Measurements from ENCODE around the gene TSHZ1. TPM values are rescaled to one million over a fixed set of nuclear protein-coding genes. Genes with fewer than 3 reads are reported as not detected.

TSHZ1 gene
- total RNA-seq, 1 donor from 2014 or later: 1.3 TPM

DNA sequence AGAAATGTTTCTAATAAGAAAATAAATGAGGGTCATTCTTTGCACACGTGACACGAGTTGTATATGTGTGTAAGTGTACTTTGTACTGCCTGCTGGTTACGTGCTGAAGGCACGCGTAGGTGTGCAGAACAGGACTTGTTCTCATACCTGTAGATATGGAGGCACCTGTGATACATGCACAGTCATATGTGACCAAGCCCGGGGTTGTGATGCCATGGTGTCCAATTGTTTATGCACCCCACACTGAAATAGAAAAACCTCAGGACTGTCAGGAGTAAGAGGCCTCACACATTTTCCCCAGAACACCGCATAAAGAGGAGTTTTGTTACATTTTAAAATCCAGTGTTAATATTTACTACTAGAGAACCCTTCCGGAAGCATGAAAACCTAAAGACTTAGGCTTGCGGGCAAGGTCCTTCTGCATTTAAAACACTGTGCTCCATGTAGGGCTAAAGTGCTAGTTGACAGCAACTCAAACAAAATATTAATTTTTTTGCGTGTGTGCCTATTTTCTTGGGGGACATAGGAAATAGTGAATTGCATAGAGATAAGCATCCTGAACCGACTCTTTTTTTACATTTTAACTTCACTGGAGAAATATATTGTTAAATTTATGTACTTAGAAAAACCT, 9.3 kb downstream of the TSHZ1 start:
- no peaks in the 10 kb centered on the region for H3K36me3 ChIP-seq (ENCODE audit: control insufficient read depth, insufficient read depth, low read length)
- DNase-seq (ENCODE audit: low read depth) (no peak), FAIRE-seq (no peak)
- TF ChIP-seq, protein P1, sequence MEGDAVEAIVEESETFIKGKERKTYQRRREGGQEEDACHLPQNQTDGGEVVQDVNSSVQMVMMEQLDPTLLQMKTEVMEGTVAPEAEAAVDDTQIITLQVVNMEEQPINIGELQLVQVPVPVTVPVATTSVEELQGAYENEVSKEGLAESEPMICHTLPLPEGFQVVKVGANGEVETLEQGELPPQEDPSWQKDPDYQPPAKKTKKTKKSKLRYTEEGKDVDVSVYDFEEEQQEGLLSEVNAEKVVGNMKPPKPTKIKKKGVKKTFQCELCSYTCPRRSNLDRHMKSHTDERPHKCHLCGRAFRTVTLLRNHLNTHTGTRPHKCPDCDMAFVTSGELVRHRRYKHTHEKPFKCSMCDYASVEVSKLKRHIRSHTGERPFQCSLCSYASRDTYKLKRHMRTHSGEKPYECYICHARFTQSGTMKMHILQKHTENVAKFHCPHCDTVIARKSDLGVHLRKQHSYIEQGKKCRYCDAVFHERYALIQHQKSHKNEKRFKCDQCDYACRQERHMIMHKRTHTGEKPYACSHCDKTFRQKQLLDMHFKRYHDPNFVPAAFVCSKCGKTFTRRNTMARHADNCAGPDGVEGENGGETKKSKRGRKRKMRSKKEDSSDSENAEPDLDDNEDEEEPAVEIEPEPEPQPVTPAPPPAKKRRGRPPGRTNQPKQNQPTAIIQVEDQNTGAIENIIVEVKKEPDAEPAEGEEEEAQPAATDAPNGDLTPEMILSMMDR (IDR thresholded peaks at IDR 0.05; ENCODE audit: insufficient read depth, low read length, severe bottlenecking): no peak
- H3K4me3 ChIP-seq (ENCODE audit: low read depth, low read length): no peak overlapping the region
- no peaks in the 10 kb centered on the region for H3K27me3 ChIP-seq (ENCODE audit: control insufficient read depth, insufficient read depth, low read length)

DNA sequence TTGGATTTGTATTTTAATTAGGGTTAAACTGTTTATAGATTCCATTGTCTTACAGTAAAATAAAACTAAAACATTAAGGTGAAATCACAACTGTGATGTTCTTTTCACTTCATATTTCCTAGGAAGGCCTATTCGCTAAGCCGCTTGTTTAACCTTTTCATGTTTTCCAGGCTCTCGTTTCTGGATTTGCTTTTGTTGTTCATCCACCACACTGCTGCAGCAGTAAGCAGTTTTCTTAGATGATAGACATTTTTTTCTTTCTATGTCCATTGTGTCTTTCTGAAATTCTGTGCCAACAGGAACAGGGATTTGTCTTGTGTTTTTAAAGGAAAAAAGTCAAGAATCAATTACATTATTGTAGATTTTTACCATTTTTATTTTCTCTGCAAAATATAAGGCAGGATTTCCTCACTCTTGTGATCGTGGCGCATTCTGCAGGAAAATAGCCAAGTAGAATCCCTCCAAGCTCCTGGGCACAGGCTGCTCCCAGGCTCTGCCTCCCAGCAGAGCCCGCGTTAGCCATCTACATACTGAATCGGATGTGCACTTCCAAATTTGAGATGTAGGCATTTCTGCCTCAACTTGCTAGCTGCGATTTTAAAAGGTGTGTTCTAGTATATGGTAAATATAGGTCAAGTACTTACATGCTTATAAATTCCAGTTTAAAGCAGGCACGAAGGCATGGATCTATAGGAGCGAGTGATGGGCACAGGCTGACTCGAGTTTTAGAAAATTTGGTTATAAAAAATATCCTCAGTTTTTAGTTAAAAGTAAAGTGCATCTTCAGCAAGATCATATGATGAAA, 10.2 kb downstream of the TSHZ1 start:
- TF ChIP-seq, protein P1 (IDR thresholded peaks at IDR 0.05; ENCODE audit: insufficient read depth, low read length, severe bottlenecking): no peak
- Histone ChIP-seq H3K4me3 (ENCODE audit: low read depth, low read length) (no peak overlapping the region), H3K27me3 (ENCODE audit: control insufficient read depth, insufficient read depth, low read length) (no peaks in the 10 kb centered on the region), H3K36me3 (ENCODE audit: control insufficient read depth, insufficient read depth, low read length) (no peaks in the 10 kb centered on the region)
- FAIRE-seq (no peak), DNase-seq (ENCODE audit: low read depth) (peak; percentile 57)

DNA sequence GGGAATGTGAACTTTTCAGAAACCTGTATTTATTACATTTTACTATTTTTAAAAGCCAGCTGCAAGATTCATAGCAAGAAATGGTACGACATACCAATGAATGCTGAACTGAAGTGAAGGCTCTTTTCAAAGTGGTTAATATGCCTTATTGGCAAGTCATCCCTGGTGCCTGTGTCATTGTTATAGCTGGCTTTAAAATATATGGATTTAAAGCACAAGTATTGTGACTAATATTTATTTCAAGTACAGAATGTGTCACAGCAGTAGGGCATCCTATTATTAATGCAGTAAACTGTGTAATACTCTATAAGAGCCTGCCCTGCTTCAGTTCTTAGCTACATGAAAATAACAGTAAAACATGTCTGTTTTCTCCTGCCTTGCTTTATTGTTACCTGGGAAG, 10.8 kb downstream of the TSHZ1 start:
- no peak overlapping the region for H3K4me3 ChIP-seq (ENCODE audit: low read depth, low read length)
- FAIRE-seq: no peak
- TF ChIP-seq, protein P1 (IDR thresholded peaks at IDR 0.05; ENCODE audit: insufficient read depth, low read length, severe bottlenecking): no peak
- H3K27me3 ChIP-seq (ENCODE audit: control insufficient read depth, insufficient read depth, low read length): no peaks in the 10 kb centered on the region
- DNase-seq (ENCODE audit: low read depth): peak; percentile 33
- no peaks in the 10 kb centered on the region for H3K36me3 ChIP-seq (ENCODE audit: control insufficient read depth, insufficient read depth, low read length)

DNA sequence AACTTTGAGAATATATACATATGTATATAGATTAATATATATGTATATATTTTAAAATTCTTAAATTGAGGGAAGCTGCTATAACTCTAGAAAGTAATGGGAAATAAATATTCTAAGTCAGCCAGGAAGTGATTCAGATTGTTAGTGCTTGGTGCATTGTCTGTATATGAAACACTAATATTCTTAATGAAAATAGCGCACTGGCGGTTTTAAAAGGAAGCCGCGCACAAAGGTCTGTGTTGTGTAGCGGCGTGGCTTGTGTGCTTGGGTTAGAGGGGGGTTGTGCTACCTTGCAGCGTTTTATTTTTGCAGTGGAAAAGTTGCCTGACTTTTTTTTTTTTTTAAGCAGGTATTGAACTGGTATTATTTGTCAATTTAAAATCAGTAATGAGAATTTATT, 11.3 kb downstream of the TSHZ1 start:
- Histone ChIP-seq H3K27me3 (ENCODE audit: control insufficient read depth, insufficient read depth, low read length) (no peaks in the 10 kb centered on the region), H3K4me3 (ENCODE audit: low read depth, low read length) (no peak overlapping the region), H3K36me3 (ENCODE audit: control insufficient read depth, insufficient read depth, low read length) (no peaks in the 10 kb centered on the region)
- no peak for FAIRE-seq
- TF ChIP-seq, protein P1 (IDR thresholded peaks at IDR 0.05; ENCODE audit: insufficient read depth, low read length, severe bottlenecking): no peak
- DNase-seq (ENCODE audit: low read depth): no peak

DNA sequence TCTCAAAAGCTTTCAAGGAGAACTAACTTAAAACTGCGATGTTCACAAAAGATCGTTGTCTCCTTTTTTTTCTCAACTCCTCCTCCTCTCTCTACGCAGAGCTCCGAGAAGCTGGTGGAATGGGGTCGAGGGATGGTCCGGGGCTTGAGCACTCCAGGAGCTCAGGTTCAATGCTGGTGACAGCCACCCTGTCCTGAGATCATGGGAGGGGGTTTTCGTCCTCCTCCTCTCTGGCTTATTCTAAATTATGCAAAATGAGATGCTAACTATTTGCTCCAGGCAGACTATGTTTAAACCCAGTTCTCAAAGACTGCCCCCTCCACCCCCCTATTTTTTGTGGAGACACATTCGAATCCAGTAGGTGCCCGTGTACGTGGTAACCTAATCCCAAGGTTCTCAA, 11.8 kb downstream of the TSHZ1 start:
- H3K4me3 ChIP-seq (ENCODE audit: low read depth, low read length): no peak overlapping the region
- TF ChIP-seq, protein P1 (IDR thresholded peaks at IDR 0.05; ENCODE audit: insufficient read depth, low read length, severe bottlenecking): no peak
- FAIRE-seq (no peak), DNase-seq (ENCODE audit: low read depth) (no peak)
- no peaks in the 10 kb centered on the region for H3K36me3 ChIP-seq (ENCODE audit: control insufficient read depth, insufficient read depth, low read length)
- H3K27me3 ChIP-seq (ENCODE audit: control insufficient read depth, insufficient read depth, low read length): no peaks in the 10 kb centered on the region
